NT2/D1 (cell line): ENCODE results near the gene TEPSIN.

ENCODE experiments used
- SUZ12 ChIP-seq: IDR thresholded peaks from 2 replicates; pipeline ENCODE4 v1.6.1; 2011; ENCODE audit not compliant: insufficient read length, insufficient read depth; ENCODE audit errors: extremely low read depth
- YY1 ChIP-seq: IDR thresholded peaks from 2 replicates; pipeline ENCODE4 v1.6.1; 2011; ENCODE audit not compliant: insufficient read length, insufficient read depth
- ZNF274 ChIP-seq: IDR thresholded peaks from 2 replicates; pipeline ENCODE4 v1.6.1; 2011; ENCODE audit warnings: mild to moderate bottlenecking, low read depth, low read length

- no peak for TF ChIP-seq YY1
- TF ChIP-seq SUZ12: no peak
- TF ChIP-seq ZNF274: no peak
Measured at GRCh38 chr17:81194225-81194760, 44.6 kb downstream of the TEPSIN start.
